ENCODE results near the gene IMMP1L. TPM values are rescaled to one million over a fixed set of nuclear protein-coding genes. Genes with fewer than 3 reads are reported as not detected.

IMMP1L gene
- total RNA-seq, 1 donor from 2014 or later = 26.5 TPM

DNA sequence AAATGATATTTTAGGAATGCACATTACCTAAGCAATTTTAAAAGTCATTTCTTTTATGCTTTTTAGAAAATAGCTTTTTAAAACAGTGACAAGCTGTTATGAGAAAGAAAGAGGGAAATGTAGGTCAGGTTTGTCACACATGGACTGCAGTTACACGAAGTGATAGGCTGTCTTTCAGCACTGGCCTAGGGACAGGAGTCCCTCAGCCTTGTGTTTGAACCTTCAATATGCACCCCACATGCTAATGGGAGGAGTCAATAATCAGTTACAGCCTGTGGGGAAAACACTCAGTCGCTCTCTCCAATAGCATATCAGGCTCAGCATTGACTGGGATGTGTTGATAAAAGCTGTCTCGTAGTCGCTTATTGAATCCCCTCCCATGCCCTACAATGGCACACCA is 94.0 kb downstream of the IMMP1L start:
- peaks cover 16% of the 10 kb centered on the region for H3K36me3 Mint-ChIP-seq (ENCODE audit: unreplicated experiment)
- TF ChIP-seq, protein P1, sequence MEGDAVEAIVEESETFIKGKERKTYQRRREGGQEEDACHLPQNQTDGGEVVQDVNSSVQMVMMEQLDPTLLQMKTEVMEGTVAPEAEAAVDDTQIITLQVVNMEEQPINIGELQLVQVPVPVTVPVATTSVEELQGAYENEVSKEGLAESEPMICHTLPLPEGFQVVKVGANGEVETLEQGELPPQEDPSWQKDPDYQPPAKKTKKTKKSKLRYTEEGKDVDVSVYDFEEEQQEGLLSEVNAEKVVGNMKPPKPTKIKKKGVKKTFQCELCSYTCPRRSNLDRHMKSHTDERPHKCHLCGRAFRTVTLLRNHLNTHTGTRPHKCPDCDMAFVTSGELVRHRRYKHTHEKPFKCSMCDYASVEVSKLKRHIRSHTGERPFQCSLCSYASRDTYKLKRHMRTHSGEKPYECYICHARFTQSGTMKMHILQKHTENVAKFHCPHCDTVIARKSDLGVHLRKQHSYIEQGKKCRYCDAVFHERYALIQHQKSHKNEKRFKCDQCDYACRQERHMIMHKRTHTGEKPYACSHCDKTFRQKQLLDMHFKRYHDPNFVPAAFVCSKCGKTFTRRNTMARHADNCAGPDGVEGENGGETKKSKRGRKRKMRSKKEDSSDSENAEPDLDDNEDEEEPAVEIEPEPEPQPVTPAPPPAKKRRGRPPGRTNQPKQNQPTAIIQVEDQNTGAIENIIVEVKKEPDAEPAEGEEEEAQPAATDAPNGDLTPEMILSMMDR (IDR thresholded peaks at IDR 0.05) = no peak
- peaks cover 10% of the 10 kb centered on the region for H3K9me3 Mint-ChIP-seq (ENCODE audit: unreplicated experiment)
- DNase-seq (ENCODE audit: extremely low spot score, unreplicated experiment) = no peak
- H3K4me3 Mint-ChIP-seq (ENCODE audit: unreplicated experiment) = no peak overlapping the region
- H3K27me3 Mint-ChIP-seq (ENCODE audit: unreplicated experiment) = no peaks in the 10 kb centered on the region
- H3K27ac Mint-ChIP-seq (ENCODE audit: unreplicated experiment) = no peak overlapping the region
- H3K4me1 Mint-ChIP-seq (ENCODE audit: unreplicated experiment) = peaks cover 6% of the 10 kb centered on the region

- Mint-ChIP-seq H3K4me1 (ENCODE audit: unreplicated experiment) (peaks cover 4% of the 10 kb centered on the region), H3K27me3 (ENCODE audit: unreplicated experiment) (no peaks in the 10 kb centered on the region), H3K4me3 (ENCODE audit: unreplicated experiment) (no peak overlapping the region), H3K36me3 (ENCODE audit: unreplicated experiment) (peaks cover 16% of the 10 kb centered on the region), H3K9me3 (ENCODE audit: unreplicated experiment) (peaks cover 10% of the 10 kb centered on the region), H3K27ac (ENCODE audit: unreplicated experiment) (no peak overlapping the region)
- no peak for DNase-seq (ENCODE audit: extremely low spot score, unreplicated experiment)
- TF ChIP-seq, protein P1 (IDR thresholded peaks at IDR 0.05) = no peak
Measured at GRCh38 chr11:31414338-31414737, 95.1 kb downstream of the IMMP1L start.

- H3K4me1 Mint-ChIP-seq (ENCODE audit: unreplicated experiment) = peaks cover 4% of the 10 kb centered on the region
- no peak overlapping the region for H3K4me3 Mint-ChIP-seq (ENCODE audit: unreplicated experiment)
- peaks cover 16% of the 10 kb centered on the region for H3K36me3 Mint-ChIP-seq (ENCODE audit: unreplicated experiment)
- no peak for DNase-seq (ENCODE audit: extremely low spot score, unreplicated experiment)
- TF ChIP-seq, protein P1 (IDR thresholded peaks at IDR 0.05) = no peak
- peaks cover 10% of the 10 kb centered on the region for H3K9me3 Mint-ChIP-seq (ENCODE audit: unreplicated experiment)
- no peak overlapping the region for H3K27ac Mint-ChIP-seq (ENCODE audit: unreplicated experiment)
- H3K27me3 Mint-ChIP-seq (ENCODE audit: unreplicated experiment) = no peaks in the 10 kb centered on the region
Measured at GRCh38 chr11:31412946-31413345, 96.5 kb downstream of the IMMP1L start.

- peaks cover 7% of the 10 kb centered on the region for H3K4me1 Mint-ChIP-seq (ENCODE audit: unreplicated experiment)
- TF ChIP-seq, protein P1 (IDR thresholded peaks at IDR 0.05) = no peak
- peaks cover 6% of the 10 kb centered on the region for H3K36me3 Mint-ChIP-seq (ENCODE audit: unreplicated experiment)
- no peak overlapping the region for H3K4me3 Mint-ChIP-seq (ENCODE audit: unreplicated experiment)
- H3K27ac Mint-ChIP-seq (ENCODE audit: unreplicated experiment) = no peak overlapping the region
- peaks cover 10% of the 10 kb centered on the region for H3K9me3 Mint-ChIP-seq (ENCODE audit: unreplicated experiment)
- no peak for DNase-seq (ENCODE audit: extremely low spot score, unreplicated experiment)
- H3K27me3 Mint-ChIP-seq (ENCODE audit: unreplicated experiment) = no peaks in the 10 kb centered on the region
Measured at GRCh38 chr11:31408201-31408600, 101.2 kb downstream of the IMMP1L start.

- DNase-seq (ENCODE audit: extremely low spot score, unreplicated experiment) = no peak
- H3K36me3 Mint-ChIP-seq (ENCODE audit: unreplicated experiment) = peaks cover 15% of the 10 kb centered on the region
- TF ChIP-seq, protein P1 (IDR thresholded peaks at IDR 0.05) = no peak
- H3K4me3 Mint-ChIP-seq (ENCODE audit: unreplicated experiment) = no peak overlapping the region
- no peaks in the 10 kb centered on the region for H3K27me3 Mint-ChIP-seq (ENCODE audit: unreplicated experiment)
- no peak overlapping the region for H3K27ac Mint-ChIP-seq (ENCODE audit: unreplicated experiment)
- peaks cover 3% of the 10 kb centered on the region for H3K4me1 Mint-ChIP-seq (ENCODE audit: unreplicated experiment)
- no peaks in the 10 kb centered on the region for H3K9me3 Mint-ChIP-seq (ENCODE audit: unreplicated experiment)
Measured at GRCh38 chr11:31404614-31405013, 104.8 kb downstream of the IMMP1L start.
